GM12873 (cell line): Measurements from ENCODE around the gene LHX4.

Source experiments
- TF ChIP-seq, protein P1 (sequence below): IDR thresholded peaks from 2 replicates; pipeline ENCODE4 v1.5.1; 2012; ENCODE audit warnings: low read depth, mild to moderate bottlenecking, moderate library complexity, low read length, control low read depth; ENCODE audit not compliant: insufficient read depth; ENCODE audit errors: missing control alignments

LHX4 gene

DNA sequence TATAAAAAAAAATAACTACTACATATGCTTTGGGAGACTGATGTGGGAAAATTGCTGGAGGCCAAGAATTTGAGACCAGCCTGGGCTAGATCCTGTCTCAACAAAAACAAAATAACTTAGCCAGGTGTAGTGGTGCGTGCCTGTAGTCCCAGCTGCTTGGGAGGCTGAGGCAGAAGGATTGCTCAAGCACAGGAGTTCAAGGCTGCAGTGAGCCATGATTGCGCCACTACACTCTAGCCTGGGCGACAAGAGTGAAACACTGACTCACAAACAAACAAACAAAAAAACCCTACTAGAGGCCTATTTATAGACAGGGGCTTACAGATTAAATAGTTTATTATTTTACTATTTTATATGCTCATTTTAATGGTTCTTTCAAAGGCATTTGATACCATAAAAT, 80.0 kb downstream of the LHX4 start:
- TF ChIP-seq, protein P1, sequence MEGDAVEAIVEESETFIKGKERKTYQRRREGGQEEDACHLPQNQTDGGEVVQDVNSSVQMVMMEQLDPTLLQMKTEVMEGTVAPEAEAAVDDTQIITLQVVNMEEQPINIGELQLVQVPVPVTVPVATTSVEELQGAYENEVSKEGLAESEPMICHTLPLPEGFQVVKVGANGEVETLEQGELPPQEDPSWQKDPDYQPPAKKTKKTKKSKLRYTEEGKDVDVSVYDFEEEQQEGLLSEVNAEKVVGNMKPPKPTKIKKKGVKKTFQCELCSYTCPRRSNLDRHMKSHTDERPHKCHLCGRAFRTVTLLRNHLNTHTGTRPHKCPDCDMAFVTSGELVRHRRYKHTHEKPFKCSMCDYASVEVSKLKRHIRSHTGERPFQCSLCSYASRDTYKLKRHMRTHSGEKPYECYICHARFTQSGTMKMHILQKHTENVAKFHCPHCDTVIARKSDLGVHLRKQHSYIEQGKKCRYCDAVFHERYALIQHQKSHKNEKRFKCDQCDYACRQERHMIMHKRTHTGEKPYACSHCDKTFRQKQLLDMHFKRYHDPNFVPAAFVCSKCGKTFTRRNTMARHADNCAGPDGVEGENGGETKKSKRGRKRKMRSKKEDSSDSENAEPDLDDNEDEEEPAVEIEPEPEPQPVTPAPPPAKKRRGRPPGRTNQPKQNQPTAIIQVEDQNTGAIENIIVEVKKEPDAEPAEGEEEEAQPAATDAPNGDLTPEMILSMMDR, result no peak

DNA sequence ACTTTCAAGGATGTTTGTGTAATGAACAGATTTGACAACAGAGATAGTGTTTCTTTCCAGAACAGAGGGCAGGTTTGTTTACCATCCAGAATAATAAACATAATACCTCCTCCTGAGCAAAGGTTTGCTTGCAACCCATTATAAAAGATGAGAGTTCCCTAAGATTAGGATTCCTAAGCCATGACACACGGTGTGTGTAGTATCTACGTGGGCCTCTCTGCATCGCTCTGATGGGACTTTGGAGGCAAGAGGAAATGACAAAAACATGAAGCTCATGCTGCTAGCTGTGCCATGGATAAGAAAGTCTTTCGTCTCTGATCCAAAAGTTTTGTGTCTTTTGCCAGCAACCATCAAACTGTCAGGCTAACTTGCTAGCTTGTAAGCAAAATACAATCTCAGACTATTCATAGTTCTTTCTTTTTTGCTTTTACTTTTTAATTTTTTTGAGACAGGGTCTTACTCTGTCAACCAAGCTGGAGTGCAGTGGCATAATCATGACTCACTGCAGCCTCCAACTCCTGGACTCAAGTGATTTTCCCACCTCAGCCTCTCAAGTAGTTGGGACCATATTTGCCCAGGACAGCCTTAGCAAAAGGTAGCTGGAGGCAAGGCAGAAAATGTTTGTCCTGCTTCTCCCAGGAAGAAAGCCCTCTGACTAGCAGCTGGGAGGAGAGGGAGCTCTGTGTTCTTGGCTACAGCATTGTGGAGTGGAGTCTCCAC, 81.1 kb downstream of the LHX4 start:
- TF ChIP-seq, protein P1, result no peak

DNA sequence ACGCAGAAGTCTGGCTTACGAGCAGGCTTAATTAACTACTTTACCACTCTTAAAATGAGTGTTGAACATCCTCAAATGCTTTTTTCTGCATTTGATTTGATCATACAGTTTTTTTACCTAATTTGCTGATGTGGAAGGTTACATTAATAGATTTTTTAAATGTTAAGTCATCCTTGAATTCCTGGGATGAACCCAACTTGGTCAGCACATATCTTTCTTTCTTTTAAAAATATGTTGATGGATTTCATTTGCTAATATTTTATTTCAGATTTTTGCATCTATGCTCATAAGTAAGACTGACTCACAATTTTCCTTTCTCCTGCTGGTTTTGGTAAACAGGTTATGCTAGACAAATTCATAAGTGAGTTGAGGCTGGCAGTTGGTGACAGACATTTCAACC, 82.9 kb downstream of the LHX4 start:
- TF ChIP-seq, protein P1, result no peak

DNA sequence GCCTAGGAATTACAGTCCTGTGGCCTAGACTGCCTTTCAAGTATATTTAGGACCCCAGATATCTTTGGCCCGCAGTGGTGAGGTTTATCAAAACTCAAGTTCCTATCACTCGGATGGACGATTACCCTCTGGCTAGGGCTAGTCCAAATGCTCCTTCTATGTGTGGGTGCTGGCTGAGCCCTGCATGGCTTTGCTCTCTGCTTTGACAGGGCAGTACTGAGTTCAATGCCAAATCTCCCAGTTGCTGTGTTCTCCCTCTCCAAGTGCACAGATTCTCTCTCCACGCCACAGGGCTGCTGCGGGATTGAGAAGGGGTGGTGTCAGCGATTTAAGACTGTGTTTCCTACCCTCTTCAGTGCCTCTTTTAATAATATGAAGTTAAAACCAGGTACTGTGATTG, 97.0 kb downstream of the LHX4 start:
- TF ChIP-seq, protein P1, result no peak
